ENCODE results near the gene MT1A. TPM values are rescaled to one million over a fixed set of nuclear protein-coding genes. Genes with fewer than 3 reads are reported as not detected.

The MT1A gene
- total RNA-seq, 2 donors from 2014 or later, result 0.74 to 1.5 TPM

- no peaks in the 10 kb centered on the region for H3K36me3 Mint-ChIP-seq (ENCODE audit: insufficient read depth in 2 of 2)
- ATAC-seq (replicated peaks in 1 of 2), result no peak
- no peak for DNase-seq
- no peak overlapping the region for H3K4me3 Mint-ChIP-seq
- H3K27me3 Mint-ChIP-seq (ENCODE audit: low read depth), result peaks cover 52% of the 10 kb centered on the region
- H3K4me1 Mint-ChIP-seq (ENCODE audit: low read depth), result peaks cover 43% of the 10 kb centered on the region
- no peak overlapping the region for H3K27ac Mint-ChIP-seq
- no peaks in the 10 kb centered on the region for H3K9me3 Mint-ChIP-seq
Measured at GRCh38 chr16:56641166-56641565, 2.7 kb downstream of the MT1A start.

GRCh38 chr16:56643080-56643778, 4.8 kb downstream of the MT1A start:
- DNase-seq (peak; percentile 87 to 89), ATAC-seq (replicated peaks in 1 of 2) (peak; percentile 100)
- Mint-ChIP-seq H3K36me3 (ENCODE audit: insufficient read depth in 2 of 2) (no peaks in the 10 kb centered on the region), H3K27me3 (ENCODE audit: low read depth) (peaks cover 40% of the 10 kb centered on the region), H3K4me3 (peak overlapping the region; percentile 74), H3K9me3 (no peaks in the 10 kb centered on the region), H3K4me1 (ENCODE audit: low read depth) (peaks cover 27% of the 10 kb centered on the region), H3K27ac (no peak overlapping the region)

- DNase-seq (no peak), ATAC-seq (replicated peaks in 1 of 2) (no peak)
- H3K27ac Mint-ChIP-seq, result no peak overlapping the region
- peak overlapping the region; percentile 74 for H3K4me3 Mint-ChIP-seq
- peaks cover 27% of the 10 kb centered on the region for H3K4me1 Mint-ChIP-seq (ENCODE audit: low read depth)
- H3K27me3 Mint-ChIP-seq (ENCODE audit: low read depth), result peaks cover 39% of the 10 kb centered on the region
- no peaks in the 10 kb centered on the region for H3K9me3 Mint-ChIP-seq
- no peaks in the 10 kb centered on the region for H3K36me3 Mint-ChIP-seq (ENCODE audit: insufficient read depth in 2 of 2)
Measured at GRCh38 chr16:56643833-56644232, 5.4 kb downstream of the MT1A start.

GRCh38 chr16:56645311-56645710, 6.8 kb downstream of the MT1A start:
- DNase-seq (no peak), ATAC-seq (replicated peaks in 1 of 2) (no peak)
- Mint-ChIP-seq H3K36me3 (ENCODE audit: insufficient read depth in 2 of 2) (no peaks in the 10 kb centered on the region), H3K9me3 (no peaks in the 10 kb centered on the region), H3K27me3 (ENCODE audit: low read depth) (peaks cover 32% of the 10 kb centered on the region), H3K27ac (no peak overlapping the region), H3K4me1 (ENCODE audit: low read depth) (peaks cover 27% of the 10 kb centered on the region), H3K4me3 (no peak overlapping the region)

GRCh38 chr16:56645838-56646237, 7.4 kb downstream of the MT1A start:
- Mint-ChIP-seq H3K9me3 (no peaks in the 10 kb centered on the region), H3K27ac (no peak overlapping the region), H3K27me3 (ENCODE audit: low read depth) (peaks cover 26% of the 10 kb centered on the region), H3K4me1 (ENCODE audit: low read depth) (peaks cover 27% of the 10 kb centered on the region), H3K36me3 (ENCODE audit: insufficient read depth in 2 of 2) (no peaks in the 10 kb centered on the region), H3K4me3 (no peak overlapping the region)
- DNase-seq (no peak), ATAC-seq (replicated peaks in 1 of 2) (no peak)

- Mint-ChIP-seq H3K27ac (no peak overlapping the region), H3K9me3 (no peaks in the 10 kb centered on the region), H3K4me3 (no peak overlapping the region), H3K4me1 (ENCODE audit: low read depth) (peaks cover 15% of the 10 kb centered on the region), H3K36me3 (ENCODE audit: insufficient read depth in 2 of 2) (no peaks in the 10 kb centered on the region), H3K27me3 (ENCODE audit: low read depth) (peaks cover 30% of the 10 kb centered on the region)
- ATAC-seq (replicated peaks in 1 of 2), result no peak
- no peak for DNase-seq
Measured at GRCh38 chr16:56647641-56648431, 9.4 kb downstream of the MT1A start.

GRCh38 chr16:56649271-56649670, 10.8 kb downstream of the MT1A start:
- ATAC-seq (replicated peaks in 1 of 2) (no peak), DNase-seq (no peak)
- Mint-ChIP-seq H3K4me3 (no peak overlapping the region), H3K9me3 (no peaks in the 10 kb centered on the region), H3K27ac (no peak overlapping the region), H3K27me3 (ENCODE audit: low read depth) (peaks cover 38% of the 10 kb centered on the region), H3K36me3 (ENCODE audit: insufficient read depth in 2 of 2) (no peaks in the 10 kb centered on the region), H3K4me1 (ENCODE audit: low read depth) (peaks cover under 1% of the 10 kb centered on the region)

- H3K27me3 Mint-ChIP-seq (ENCODE audit: low read depth), result peaks cover 40% of the 10 kb centered on the region
- no peak for ATAC-seq (replicated peaks in 1 of 2)
- no peak overlapping the region for H3K27ac Mint-ChIP-seq
- no peak overlapping the region for H3K4me3 Mint-ChIP-seq
- no peaks in the 10 kb centered on the region for H3K36me3 Mint-ChIP-seq (ENCODE audit: insufficient read depth in 2 of 2)
- DNase-seq, result no peak
- no peaks in the 10 kb centered on the region for H3K9me3 Mint-ChIP-seq
- H3K4me1 Mint-ChIP-seq (ENCODE audit: low read depth), result no peaks in the 10 kb centered on the region
Measured at GRCh38 chr16:56649820-56650219, 11.4 kb downstream of the MT1A start.

- ATAC-seq (replicated peaks in 1 of 2) (no peak), DNase-seq (no peak)
- no peaks in the 10 kb centered on the region for H3K4me1 Mint-ChIP-seq (ENCODE audit: low read depth)
- H3K36me3 Mint-ChIP-seq (ENCODE audit: insufficient read depth in 2 of 2), result no peaks in the 10 kb centered on the region
- no peak within 1 kb of the TSS for H3K27ac Mint-ChIP-seq
- no peak within 1 kb of the TSS for H3K4me3 Mint-ChIP-seq
- peaks cover 43% of the 10 kb centered on the region for H3K27me3 Mint-ChIP-seq (ENCODE audit: low read depth)
- H3K9me3 Mint-ChIP-seq, result no peaks in the 10 kb centered on the region
Measured at GRCh38 chr16:56651586-56651985, 13.1 kb downstream of the MT1A start, which contains the start of gene MT1B. MT1B (plus strand) TSS chr16:56651886; CDS start chr16:56651954, 68 bp downstream.

- Mint-ChIP-seq H3K4me1 (ENCODE audit: low read depth) (peaks cover 5% of the 10 kb centered on the region), H3K27ac (no peak overlapping the region), H3K27me3 (ENCODE audit: low read depth) (peaks cover 35% of the 10 kb centered on the region), H3K36me3 (ENCODE audit: insufficient read depth in 2 of 2) (no peaks in the 10 kb centered on the region), H3K4me3 (no peak overlapping the region), H3K9me3 (no peaks in the 10 kb centered on the region)
- DNase-seq (no peak), ATAC-seq (replicated peaks in 1 of 2) (no peak)
Measured at GRCh38 chr16:56652600-56652999, 14.1 kb downstream of the MT1A start.

GRCh38 chr16:56653218-56653617, 14.8 kb downstream of the MT1A start:
- H3K4me3 Mint-ChIP-seq, result no peak overlapping the region
- ATAC-seq (replicated peaks in 1 of 2) (no peak), DNase-seq (no peak)
- H3K4me1 Mint-ChIP-seq (ENCODE audit: low read depth), result peaks cover 10% of the 10 kb centered on the region
- H3K27me3 Mint-ChIP-seq (ENCODE audit: low read depth), result peaks cover 35% of the 10 kb centered on the region
- H3K36me3 Mint-ChIP-seq (ENCODE audit: insufficient read depth in 2 of 2), result no peaks in the 10 kb centered on the region
- H3K27ac Mint-ChIP-seq, result no peak overlapping the region
- H3K9me3 Mint-ChIP-seq, result no peaks in the 10 kb centered on the region

GRCh38 chr16:56657555-56658326, 19.3 kb downstream of the MT1A start, which contains the start of gene MT1F:
MT1F (plus strand) TSS chr16:56657959; CDS start chr16:56658059, 100 bp downstream.
- Mint-ChIP-seq H3K4me1 (ENCODE audit: low read depth) (peaks cover 23% of the 10 kb centered on the region), H3K27me3 (ENCODE audit: low read depth) (peaks cover 21% of the 10 kb centered on the region), H3K9me3 (no peaks in the 10 kb centered on the region), H3K36me3 (ENCODE audit: insufficient read depth in 2 of 2) (no peaks in the 10 kb centered on the region), H3K4me3 (peak within 1 kb of the TSS; percentile 92 to 98), H3K27ac (peak within 1 kb of the TSS; percentile 89)
- peak; percentile 92 to 95 for ATAC-seq (replicated peaks in 1 of 2)
- DNase-seq, result peak; percentile 71 to 76

Measured in activated T-cell treated with anti-CD3 and anti-CD28 coated beads, Interleukin-2, amount 50 U/mL, for 72 hours (primary cell).